Measurements from ENCODE around the gene GCNT1.
"Not testable (repeated sequence)": the region's sequence is repeated elsewhere in the genome, so short reads cannot be mapped to it uniquely, and the experiment has no call there.

GCNT1 gene

DNA sequence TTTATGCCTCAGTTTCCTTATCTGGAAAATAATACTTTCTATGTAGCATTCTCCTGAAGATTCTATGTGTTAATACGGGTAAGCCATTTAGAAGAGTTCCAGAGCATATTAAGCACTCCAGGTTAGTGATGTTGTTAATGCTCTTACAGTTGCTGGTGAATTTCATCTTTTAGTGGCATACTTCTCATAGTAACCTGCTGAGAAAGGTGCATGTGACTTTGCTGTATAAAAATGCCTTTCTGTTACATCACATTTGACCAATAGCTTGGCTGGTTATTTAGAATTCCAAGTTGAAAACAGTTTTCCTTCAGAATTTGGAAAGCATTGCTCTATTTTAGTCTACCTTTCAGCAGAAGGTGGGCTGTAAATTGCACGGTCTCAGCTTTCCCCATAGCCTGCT lies 27.2 kb downstream of the GCNT1 start:
- no peak for DNase-seq (ENCODE audit: low read depth in 1 of 2, low spot score in 1 of 2)

DNA sequence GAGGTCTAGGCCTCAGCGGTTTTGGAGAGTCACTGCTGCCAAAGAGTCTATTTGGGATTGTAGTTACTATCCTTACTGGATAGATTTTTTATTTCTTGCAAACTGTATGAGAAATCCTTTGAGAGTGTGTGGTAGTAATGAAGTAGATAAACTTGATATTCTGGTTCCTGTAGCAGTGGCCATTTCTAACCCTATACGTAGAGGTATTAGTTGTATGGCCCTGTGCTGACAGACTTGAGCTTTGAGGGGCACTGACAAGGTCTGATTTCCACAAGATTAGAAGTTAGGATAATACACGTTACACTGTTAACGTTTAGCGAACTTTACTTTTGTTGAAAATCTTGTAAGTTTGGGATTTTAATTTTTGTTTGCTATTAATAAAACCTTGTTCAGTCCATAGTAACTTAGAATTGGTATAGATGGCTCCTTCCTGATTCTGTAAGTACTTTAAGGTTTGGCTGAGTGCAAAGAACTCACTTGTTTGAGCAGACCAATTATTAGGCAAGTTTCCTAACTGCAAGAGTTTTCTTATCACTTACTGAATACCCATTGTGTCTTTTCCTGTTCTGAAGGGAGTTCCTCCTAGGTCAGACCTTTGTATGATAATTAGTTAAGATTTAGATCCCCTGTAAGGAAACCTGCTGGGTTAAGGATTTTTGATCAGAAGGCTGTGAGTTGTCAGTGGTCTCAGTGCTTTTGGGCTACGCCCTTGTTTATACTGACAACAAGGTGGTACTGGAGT lies 31.4 kb downstream of the GCNT1 start:
- DNase-seq (ENCODE audit: low read depth in 1 of 2, low spot score in 1 of 2) = no peak

DNA sequence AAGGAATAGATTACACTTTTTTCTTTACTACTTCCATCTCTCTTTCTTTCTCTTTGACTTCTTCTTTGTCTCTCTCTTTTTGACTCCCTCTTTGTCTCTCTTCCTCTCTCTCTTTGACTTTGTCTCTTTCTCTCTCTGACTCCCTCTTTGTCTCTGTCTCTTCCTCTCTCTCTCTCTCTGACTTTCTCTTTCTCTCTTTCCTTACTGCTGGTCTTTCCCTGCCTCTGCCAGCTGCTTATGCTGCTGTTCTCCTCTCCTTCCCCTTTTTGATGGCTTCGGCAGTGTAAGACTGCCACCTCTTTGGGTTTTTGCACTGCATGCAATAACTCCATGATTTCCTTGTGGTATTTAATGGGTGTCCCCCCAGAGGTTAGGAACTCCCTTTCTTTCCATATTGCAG lies 32.1 kb downstream of the GCNT1 start:
- not testable (repeated sequence) for DNase-seq (ENCODE audit: low read depth in 1 of 2, low spot score in 1 of 2)

DNA sequence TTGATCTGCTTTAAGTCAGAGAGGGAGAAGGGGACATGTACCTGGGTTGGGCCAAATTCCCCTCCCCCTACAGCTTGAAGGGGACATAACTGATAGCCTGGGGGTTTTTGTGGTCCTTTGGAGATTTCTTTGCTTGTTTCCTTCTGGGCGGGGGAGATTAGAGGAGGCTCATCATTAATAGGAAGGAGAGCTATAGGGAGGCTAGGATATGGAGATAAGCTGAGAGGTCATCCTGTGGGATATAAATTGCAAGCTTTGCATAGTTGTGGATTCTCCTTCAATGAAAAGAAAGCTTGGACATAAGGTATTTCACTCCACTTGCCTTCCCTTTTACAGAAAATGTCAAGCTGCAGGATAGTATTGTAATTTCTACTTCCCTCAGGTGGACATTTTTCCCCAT lies 34.5 kb downstream of the GCNT1 start:
- DNase-seq (ENCODE audit: low read depth in 1 of 2, low spot score in 1 of 2) = not testable (repeated sequence)

DNA sequence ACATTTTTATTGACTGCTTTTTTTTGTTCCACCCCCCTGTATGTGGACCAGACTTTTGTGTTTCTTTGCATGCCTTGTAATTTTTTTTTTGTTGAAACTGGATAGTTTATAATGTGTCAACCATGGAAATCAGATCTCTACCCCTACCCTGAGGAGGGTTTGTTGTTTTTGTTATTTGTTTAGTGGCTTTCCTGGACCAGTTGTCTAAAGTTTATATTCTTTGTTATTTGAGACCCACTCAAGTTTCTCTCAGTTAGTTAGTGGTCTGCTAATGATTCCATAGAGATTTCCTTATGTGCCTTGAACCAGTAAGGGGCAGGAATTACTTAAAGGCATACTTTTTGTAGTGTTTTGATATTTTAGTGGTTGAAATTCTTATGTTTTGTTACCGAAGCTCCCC lies 41.1 kb downstream of the GCNT1 start:
- no peak for DNase-seq (ENCODE audit: low read depth in 1 of 2, low spot score in 1 of 2)

DNA sequence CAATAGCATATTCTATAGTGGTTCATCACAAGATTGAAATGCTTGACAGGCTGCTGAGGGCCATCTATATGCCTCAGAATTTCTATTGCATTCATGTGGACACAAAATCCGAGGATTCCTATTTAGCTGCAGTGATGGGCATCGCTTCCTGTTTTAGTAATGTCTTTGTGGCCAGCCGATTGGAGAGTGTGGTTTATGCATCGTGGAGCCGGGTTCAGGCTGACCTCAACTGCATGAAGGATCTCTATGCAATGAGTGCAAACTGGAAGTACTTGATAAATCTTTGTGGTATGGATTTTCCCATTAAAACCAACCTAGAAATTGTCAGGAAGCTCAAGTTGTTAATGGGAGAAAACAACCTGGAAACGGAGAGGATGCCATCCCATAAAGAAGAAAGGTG lies 43.8 kb downstream of the GCNT1 start:
- DNase-seq (ENCODE audit: low read depth in 1 of 2, low spot score in 1 of 2) = no peak

DNA sequence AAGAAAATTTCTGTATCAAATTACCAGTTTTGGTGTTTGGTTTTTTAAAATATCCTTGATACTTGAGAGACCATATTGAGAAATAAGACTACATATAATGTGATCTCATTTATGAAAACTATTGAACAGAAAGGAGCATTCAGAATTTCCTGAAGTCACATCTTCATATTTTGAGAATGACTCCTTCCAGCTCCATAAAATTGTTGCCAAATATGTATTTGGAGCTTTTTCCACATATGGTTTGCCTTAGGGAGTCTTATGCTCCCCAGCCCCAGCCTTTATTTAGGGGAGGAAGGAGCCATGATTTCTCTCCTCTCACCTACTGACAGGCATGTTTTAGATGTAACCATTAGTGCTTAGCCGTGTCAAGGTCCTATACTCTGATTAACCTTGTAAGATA lies 51.1 kb downstream of the GCNT1 start:
- DNase-seq (ENCODE audit: low read depth in 1 of 2, low spot score in 1 of 2) = no peak

DNA sequence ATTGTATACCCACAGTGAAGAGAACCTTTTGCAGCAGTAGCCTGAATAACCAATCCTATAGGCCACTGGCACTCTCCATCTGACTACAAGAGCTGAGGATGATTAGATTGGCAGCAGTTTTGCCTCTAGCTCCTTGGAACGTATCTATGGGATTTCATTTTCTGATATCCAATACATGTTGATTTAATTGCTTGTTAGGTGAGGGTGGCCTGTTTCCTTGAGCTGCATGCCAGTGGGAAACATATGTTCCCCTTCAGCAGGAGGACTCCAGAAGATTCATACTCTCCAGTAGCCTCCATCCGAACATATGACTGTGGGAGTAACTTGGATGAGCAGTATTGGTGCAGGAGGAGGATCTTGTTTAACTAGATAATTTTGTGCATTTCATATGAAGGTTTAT lies 51.5 kb downstream of the GCNT1 start:
- no peak for DNase-seq (ENCODE audit: low read depth in 1 of 2, low spot score in 1 of 2)

DNA sequence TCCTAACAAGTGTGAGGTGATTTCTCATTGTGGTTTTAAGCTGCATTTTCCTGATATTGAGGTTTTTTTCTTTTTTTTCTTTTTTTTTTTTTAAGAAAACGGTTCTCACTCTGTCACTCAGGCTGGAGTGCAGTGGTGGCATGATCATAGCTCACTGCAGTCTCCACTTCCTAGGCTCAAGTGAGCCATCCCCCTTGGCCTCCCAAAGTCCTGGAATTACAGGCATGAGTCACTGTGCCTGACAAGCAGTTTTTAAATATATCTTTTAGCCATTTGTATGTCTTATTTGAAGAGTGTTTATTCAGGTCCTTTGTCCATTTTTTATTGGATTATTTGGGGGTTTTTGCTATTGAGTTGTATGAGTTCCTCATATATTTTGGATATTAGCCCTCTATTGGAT lies 53.8 kb downstream of the GCNT1 start:
- DNase-seq (ENCODE audit: low read depth in 1 of 2, low spot score in 1 of 2) = no peak

DNA sequence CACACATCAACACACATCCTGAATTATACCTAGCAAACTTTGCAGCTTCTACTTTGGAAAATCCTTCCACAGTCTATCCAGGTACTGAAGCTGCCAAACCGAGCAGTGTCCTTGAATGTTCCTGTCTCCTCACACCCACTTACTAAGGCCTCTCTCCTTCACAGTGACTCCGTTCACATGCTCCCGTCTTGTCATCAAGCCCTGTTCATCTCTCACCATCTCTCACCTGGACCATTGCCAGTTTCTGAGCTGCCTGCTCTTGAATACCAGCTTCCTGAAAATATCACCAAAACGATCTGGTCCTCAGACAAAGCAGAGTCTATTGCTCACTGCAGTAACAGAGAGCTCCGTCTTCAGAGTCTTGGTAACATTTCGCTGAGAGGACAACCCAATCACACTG lies 57.4 kb downstream of the GCNT1 start:
- DNase-seq (ENCODE audit: low read depth in 1 of 2, low spot score in 1 of 2) = no peak

DNA sequence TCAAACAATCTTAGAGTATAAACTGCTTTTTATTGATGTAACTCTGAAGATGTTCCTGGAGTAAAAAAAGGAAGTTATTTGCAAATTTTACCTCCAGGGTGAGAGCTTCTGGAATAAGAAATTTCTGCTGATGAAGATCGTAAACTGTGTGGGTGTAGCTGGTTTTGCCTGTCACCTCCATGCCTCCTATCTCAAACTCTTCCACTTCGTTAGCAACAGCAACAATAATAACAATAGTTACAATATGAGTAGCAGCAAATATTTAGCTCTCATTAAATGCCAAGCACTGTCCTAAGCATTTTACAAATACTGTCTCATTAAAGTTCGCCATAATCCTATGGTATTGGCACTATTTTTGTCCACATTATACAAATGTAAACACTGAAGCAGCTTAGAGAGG lies 57.9 kb downstream of the GCNT1 start:
- no peak for DNase-seq (ENCODE audit: low read depth in 1 of 2, low spot score in 1 of 2)

DNA sequence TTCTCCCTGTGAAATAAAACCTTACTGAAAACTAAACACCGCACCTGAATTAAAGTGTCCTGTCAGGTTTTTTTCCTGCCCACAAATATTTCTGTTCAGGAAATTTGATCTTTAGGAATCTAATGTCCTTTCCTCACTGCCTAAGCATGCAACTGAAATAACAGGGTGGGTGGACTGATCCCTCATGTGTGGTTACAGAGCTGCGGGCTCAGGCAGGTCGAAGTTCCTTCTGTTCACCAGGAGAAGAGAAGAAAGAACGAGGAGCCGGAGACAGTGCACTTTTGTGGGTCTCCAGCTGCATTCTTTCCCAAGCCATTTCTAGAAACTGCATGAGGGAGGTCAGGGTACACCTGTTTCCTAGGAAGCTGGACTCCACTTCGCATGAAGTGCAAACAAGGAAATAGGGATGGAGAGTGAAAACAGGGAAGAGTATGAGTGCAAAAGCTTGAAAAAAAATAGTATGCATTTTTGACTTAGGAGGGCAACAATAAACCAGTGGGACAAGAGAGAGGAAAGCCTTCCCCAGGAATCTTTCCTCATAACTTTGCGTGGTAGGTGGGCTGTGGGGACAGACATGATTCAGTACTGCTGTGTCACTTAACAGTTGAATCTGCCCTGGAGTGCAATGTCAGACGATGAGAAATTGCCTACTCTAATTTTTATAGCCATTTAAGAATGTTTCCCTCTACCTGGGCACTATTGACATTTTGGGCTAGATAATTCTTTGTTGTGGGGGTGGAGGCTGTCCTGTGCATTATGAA lies 60.3 kb downstream of the GCNT1 start:
- DNase-seq (ENCODE audit: low read depth in 1 of 2, low spot score in 1 of 2) = no peak

DNA sequence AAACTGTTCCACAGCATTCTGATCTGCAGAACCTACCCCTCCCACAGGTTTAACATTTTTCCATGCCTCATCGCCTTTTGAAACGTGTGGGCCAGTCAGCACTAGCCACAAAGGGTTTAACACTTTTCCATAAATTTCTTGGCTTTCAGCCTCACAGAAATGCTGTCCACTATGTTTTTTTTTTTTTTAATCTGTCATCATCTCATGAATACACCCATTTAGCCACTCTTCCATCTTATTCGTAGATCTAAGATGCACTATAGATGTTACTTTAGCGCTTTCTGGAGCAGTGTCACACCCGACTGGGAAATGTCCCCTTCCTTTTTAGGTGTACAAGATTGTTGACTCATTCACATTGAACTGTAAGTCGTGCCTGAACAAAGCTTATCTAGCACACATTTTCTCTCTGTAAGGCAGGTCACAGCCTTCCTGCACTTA lies 62.3 kb downstream of the GCNT1 start:
- no peak for DNase-seq (ENCODE audit: low read depth in 1 of 2, low spot score in 1 of 2)

DNA sequence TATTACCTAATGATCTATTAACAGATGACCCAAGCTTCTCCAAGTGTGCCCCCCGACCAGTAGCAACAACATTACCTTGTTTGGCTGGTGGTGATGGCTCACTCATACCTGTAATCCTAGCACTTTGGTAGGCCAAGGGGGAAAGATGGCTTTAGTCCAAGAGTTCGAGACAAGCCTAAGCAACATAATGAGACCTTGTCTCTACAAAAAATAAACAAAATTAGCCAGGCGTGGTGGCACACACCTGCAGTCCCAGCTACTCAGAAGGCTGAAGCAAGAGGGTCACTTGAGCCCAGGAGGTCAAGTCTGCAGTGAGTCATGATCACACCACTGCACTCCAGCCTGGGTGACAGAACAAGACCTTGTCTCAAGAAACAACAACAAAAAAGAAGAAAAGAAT lies 62.9 kb downstream of the GCNT1 start:
- no peak for DNase-seq (ENCODE audit: low read depth in 1 of 2, low spot score in 1 of 2)

DNA sequence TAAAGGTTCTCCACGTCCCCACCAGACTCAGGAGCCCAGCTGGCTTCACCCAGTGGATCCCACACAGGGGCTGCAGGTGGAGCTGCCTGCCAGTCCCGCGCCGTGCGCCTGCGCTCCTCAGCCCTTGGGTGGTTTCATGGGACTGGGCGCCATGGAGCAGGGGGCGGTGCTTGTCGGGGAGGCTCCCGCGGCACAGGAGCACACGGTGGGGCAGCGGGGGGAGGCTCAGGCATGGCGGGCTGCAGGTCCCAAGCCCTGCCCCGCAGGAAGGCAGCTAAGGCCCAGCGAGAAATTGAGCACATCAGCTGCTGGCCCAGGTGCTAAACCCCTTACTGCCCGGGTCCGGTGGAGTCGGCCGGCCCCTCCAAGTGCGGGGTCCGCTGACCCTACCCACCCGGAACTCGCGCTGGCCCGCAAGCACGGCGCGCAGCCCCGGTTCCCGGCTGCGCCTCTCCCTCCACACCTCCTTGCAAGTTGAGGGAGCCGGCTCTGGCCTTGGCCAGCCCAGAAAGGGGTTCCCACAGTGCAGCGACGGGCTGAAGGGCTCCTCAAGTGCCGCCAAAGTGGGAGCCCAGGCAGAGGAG lies 64.7 kb downstream of the GCNT1 start:
- DNase-seq (ENCODE audit: low read depth in 1 of 2, low spot score in 1 of 2) = not testable (repeated sequence)

DNA sequence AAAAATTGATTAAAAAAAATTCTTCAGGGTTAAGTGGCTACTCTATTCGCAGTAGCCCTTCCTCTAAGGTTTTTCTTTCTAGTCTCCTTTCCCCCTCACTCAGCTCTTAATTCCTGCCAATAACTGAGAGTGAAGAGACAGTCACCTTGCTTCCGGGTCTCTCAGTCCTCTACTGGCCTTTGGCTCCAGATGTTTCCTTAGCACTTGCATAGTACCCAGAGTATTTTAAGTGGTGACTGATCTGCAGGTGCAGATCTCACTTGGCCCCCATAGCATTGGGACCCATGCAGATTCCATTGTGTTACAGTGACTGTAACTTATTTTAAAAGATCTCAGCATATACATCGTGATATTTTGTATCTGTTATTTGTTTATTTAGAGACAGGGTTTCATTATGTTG lies 66.2 kb downstream of the GCNT1 start:
- no peak for DNase-seq (ENCODE audit: low read depth in 1 of 2, low spot score in 1 of 2)

DNA sequence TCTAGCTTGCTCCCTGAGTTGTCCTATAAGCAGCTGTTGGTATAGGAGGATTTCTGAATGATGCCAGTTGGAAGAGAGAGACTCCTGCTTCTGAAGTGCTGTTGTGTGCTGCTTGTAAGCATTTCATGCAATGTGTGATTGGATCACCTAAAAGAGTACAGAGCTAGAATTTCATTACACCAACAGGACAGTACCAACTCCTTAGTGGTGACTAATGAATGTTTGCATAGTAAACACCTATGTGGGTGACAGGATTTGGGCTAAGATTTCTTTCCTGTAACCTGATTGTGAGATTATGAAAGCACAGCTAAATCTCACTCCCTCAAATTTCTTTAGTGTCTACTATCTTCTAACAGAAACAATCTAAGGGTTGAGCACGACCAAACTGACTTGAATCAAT lies 67.0 kb downstream of the GCNT1 start:
- no peak for DNase-seq (ENCODE audit: low read depth in 1 of 2, low spot score in 1 of 2)

DNA sequence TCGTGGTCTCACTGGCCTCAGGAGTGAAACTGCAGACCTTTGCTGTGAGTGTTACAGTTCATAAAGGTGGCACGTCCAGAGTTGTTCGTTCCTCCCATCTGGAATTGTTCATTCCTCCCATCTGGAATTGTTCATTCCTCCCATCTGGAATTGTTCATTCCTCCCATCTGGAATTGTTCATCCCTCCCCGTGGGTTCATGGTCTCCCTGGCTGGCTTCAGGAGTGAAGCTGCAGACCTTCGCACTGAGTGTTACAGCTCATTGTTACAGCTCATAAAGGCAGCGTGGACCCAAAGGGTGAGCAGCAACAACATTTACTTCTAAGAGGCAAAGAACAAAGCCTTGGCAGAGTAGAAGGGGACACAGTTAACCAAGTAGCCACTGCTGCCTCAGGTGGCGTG lies 69.1 kb downstream of the GCNT1 start:
- no peak for DNase-seq (ENCODE audit: low read depth in 1 of 2, low spot score in 1 of 2)

DNA sequence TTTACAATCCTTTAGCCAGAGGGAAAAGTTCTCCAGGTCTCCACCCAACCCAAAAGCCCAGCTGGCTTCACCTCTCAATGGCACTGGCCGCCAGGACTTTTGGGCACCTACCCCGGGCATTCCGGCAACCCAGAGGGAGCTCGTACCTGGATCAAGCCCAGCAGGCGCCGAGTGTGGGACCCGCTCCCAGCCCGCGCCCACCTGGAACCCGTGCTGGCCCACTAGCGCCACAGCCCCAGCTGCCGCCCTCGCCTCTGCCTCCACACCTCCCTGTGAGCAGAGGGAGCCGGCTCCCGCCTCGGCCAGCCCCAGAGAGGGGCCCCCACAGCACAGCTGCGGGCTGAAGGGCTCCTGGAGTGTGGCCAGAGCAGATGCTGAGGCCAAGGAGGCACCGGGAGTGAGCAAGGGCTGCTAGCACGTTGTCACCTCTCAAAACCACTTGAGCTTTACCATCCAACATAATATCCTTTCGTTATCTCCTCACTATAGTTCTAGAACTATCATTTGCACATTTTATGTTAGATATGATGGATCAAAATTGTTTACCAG lies 69.7 kb downstream of the GCNT1 start:
- DNase-seq (ENCODE audit: low read depth in 1 of 2, low spot score in 1 of 2) = no peak

DNA sequence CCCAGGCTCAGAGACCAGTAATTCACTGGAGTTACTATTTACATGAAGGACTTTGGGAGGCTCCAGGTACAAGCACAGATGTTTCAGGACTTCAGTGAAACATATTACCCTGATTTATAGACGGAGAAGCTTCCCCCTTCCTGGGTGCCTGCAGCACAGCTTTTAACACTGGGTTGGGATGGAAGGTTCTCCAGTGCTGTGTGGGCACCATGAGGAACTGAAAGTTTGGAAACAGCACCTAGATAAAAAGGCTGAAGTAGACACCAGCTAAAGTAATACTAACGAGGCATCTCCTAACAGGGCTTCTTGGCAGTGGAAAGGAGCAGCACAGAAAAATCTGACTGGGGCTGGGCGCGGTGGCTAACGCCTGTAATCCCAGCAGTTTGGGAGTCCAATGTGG lies 70.7 kb downstream of the GCNT1 start:
- no peak for DNase-seq (ENCODE audit: low read depth in 1 of 2, low spot score in 1 of 2)

DNA sequence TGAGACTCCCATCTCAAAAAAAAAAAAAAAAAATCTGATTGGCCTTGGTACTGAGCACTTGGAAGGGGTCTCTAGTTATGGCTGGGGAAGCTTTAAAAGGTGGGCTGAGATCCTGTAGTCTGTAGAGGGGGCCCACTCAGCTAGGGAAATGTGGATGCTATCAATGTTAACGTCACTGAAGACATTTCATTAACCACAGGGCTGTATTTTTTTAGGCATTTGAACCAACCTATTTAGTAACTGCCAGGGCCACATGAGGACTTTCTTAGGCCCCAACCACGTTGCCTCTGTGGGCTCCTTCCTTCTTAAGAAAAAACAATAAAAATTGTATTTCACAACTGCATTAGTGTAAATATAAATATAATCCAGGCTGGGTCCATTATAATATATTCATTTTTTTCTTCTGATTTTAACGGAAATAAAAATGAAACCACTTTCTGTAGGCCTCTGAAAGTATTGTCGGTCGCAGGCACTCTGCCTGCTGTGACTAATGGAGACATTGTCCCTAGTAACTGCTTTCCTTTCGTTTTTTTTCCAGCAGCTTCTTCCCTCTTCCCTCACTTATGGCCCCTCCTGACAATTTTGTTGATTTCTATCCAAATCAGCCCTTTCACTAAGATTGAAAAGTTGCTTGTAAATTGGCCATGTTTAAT lies 71.6 kb downstream of the GCNT1 start:
- no peak for DNase-seq (ENCODE audit: low read depth in 1 of 2, low spot score in 1 of 2)
